ENCODE results near the gene METTL21A. TPM values are rescaled to one million over a fixed set of nuclear protein-coding genes. Genes with fewer than 3 reads are reported as not detected.
"Not testable (repeated sequence)": the region's sequence is repeated elsewhere in the genome, so short reads cannot be mapped to it uniquely, and the experiment has no call there.

Gene METTL21A
- total and polyA plus RNA-seq, 2 of the 13 experiments (the other 11 are each of a cell fraction or from before 2014, with no cell fraction given) = 42.4 to 61.2 TPM

DNA sequence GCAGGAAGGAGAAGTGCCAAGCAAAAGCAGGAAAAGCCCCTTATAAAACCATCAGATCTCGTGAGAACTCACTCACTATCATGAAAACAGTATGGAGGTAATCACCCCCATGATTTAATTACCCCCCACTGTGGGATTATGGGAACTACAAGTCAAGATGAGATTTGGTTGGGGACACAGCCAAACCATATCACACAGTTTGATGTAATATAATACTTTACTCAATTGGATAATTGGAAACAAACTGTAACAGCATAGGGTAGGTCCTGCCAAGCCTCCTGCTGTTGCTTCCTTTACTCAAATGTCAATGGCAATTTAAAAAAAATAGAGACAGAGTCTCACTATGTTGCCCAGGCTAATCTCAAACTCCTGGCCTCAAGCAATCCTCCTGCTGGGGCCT is 15.5 kb upstream of the METTL21A start:
- no peak for TF ChIP-seq NFYB (CRISPR knock-in tag; IDR thresholded peaks at IDR 0.05)
- TF ChIP-seq RARA (CRISPR knock-in tag; IDR thresholded peaks at IDR 0.05) = no peak
- TF ChIP-seq SUZ12 (IDR thresholded peaks at IDR 0.05; ENCODE audit: low read depth, low read length) = no peak
- TF ChIP-seq ELF4 (CRISPR knock-in tag; IDR thresholded peaks at IDR 0.05; ENCODE audit: borderline replicate concordance) = no peak
- TF ChIP-seq NR2F2 (IDR thresholded peaks at IDR 0.05; ENCODE audit: borderline replicate concordance, low read depth) = no peak
- no peak for TF ChIP-seq ZNF224 (CRISPR knock-in tag; IDR thresholded peaks at IDR 0.05)
- H3K4me2 ChIP-seq (ENCODE audit: low read depth, low read length) = no peak overlapping the region
- FAIRE-seq (no peak), ATAC-seq (no peak), DNase-seq (ENCODE audit: low spot score) (no peak)
- H3K27me3 ChIP-seq (ENCODE audit: control insufficient read depth in 1 of 2, insufficient read depth in 2 of 2, low read length in 2 of 2) = peaks cover 0 to 3% of the 10 kb centered on the region in 2 experiments; a peak in 1 of 5 replicates
- no peak overlapping the region for H2AFZ ChIP-seq (ENCODE audit: low read length)
- intact Hi-C loops (cut with micrococcal nuclease; ENCODE audit: unreplicated experiment) (no loop called here), in situ Hi-C loops (cut with HindIII; ENCODE audit: extremely low pct_ligation_motif_present, low pct_unique_long_range_greater_than_20kb) (no loop called here)
- WGBS (ENCODE audit: low lambda C conversion rate) = 6% methylated on average over 1 of the region's 1 CpG
- no peaks in the 10 kb centered on the region for H3K79me2 ChIP-seq (ENCODE audit: insufficient read depth, low read length)
- POLR2A ChIA-PET = no interaction called here
- no peak overlapping the region for H3K4me3 ChIP-seq (replicated peaks in 1 of 3; ENCODE audit: insufficient read depth in 1 of 3, low read depth in 2 of 3, low read length in 3 of 3)
- no peak overlapping the region for H3K27ac ChIP-seq (ENCODE audit: extremely low read length, insufficient read depth, low read length)
- no TSS peak for BruUV-seq (replicated peaks)
- CTCF ChIA-PET (ENCODE audit: low intra/inter-chr PET ratio, low total read pairs) = no interaction called here
- no peak overlapping the region for H3K9ac ChIP-seq (ENCODE audit: insufficient read depth, low read depth, low read length)
- peaks cover 12% of the 10 kb centered on the region; the same call in 1 of the 2 replicates for H3K9me3 ChIP-seq (ENCODE audit: low read length)
- H3K36me3 ChIP-seq (replicated peaks in 1 of 2; ENCODE audit: control insufficient read depth in 1 of 2, insufficient read depth in 2 of 2, low read length in 2 of 2) = no peaks in the 10 kb centered on the region
- no peaks in the 10 kb centered on the region for H4K20me1 ChIP-seq (ENCODE audit: insufficient read depth, low read length)
- H3K4me1 ChIP-seq (ENCODE audit: insufficient read depth, low read length) = no peaks in the 10 kb centered on the region

DNA sequence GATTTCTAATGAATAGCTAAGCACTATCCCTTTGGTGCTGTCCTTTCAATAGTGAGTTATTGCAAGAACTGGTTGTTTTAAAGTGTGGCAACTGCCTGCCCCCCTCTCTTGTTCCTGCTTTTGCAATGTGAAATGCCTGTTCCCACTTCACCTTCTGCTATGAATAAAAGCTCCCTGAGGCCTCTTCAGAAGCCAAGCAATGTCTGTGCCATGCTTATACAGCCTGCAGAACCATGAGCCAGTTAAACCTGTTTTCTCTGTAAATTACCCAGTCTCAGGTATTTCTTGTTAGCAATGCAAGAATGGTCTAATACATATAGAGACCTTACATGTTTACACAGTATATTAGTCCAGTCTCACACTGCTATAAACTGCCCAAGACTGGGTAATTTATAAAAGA is 15.0 kb upstream of the METTL21A start:
- POLR2A ChIA-PET = interaction anchor here (1.1 kb wide), 1 partner anchor 15 kb away, joined by 3 read pairs; the partner anchor contains the start of gene METTL21A
- DNase-seq (ENCODE audit: low spot score) (no peak), FAIRE-seq (no peak), ATAC-seq (no peak)
- TF ChIP-seq SALL2 (CRISPR knock-in tag; IDR thresholded peaks at IDR 0.05) = no peak
- TF ChIP-seq KDM1A (CRISPR knock-in tag; IDR thresholded peaks at IDR 0.05) = no peak
- TF ChIP-seq ZNF850 (CRISPR knock-in tag; conservative IDR thresholded peaks at IDR 0.05) = no peak
- no peak for TF ChIP-seq RCOR2 (CRISPR knock-in tag; IDR thresholded peaks at IDR 0.05)
- TF ChIP-seq ZNF263 (CRISPR knock-in tag; IDR thresholded peaks at IDR 0.05) = no peak
- TF ChIP-seq, protein P1, sequence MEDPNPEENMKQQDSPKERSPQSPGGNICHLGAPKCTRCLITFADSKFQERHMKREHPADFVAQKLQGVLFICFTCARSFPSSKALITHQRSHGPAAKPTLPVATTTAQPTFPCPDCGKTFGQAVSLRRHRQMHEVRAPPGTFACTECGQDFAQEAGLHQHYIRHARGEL (CRISPR knock-in tag; IDR thresholded peaks at IDR 0.05) = no peak
- TF ChIP-seq, protein P2, sequence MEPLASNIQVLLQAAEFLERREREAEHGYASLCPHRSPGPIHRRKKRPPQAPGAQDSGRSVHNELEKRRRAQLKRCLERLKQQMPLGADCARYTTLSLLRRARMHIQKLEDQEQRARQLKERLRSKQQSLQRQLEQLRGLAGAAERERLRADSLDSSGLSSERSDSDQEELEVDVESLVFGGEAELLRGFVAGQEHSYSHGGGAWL (CRISPR knock-in tag; IDR thresholded peaks at IDR 0.05) = no peak
- TF ChIP-seq ESRRA (CRISPR knock-in tag; IDR thresholded peaks at IDR 0.05; ENCODE audit: low read depth) = no peak
- no peak for TF ChIP-seq MAFK (conservative IDR thresholded peaks at IDR 0.05 in 1 of 2, IDR thresholded peaks at IDR 0.05 in 1 of 2; ENCODE audit: low read length in 2 of 2)
- Histone ChIP-seq H3K27me3 (ENCODE audit: control insufficient read depth in 1 of 2, insufficient read depth in 2 of 2, low read length in 2 of 2) (peaks cover 0 to 3% of the 10 kb centered on the region in 2 experiments; a peak in 1 of 5 replicates), H2AFZ (ENCODE audit: low read length) (no peak overlapping the region), H3K36me3 (replicated peaks in 1 of 2; ENCODE audit: control insufficient read depth in 1 of 2, insufficient read depth in 2 of 2, low read length in 2 of 2) (no peaks in the 10 kb centered on the region), H3K27ac (ENCODE audit: extremely low read length, insufficient read depth, low read length) (no peak overlapping the region), H3K79me2 (ENCODE audit: insufficient read depth, low read length) (no peaks in the 10 kb centered on the region), H4K20me1 (ENCODE audit: insufficient read depth, low read length) (no peaks in the 10 kb centered on the region), H3K9me3 (ENCODE audit: low read length) (peaks cover 12% of the 10 kb centered on the region; the same call in 1 of the 2 replicates), H3K4me3 (replicated peaks in 1 of 3; ENCODE audit: insufficient read depth in 1 of 3, low read depth in 2 of 3, low read length in 3 of 3) (no peak overlapping the region), H3K9ac (ENCODE audit: insufficient read depth, low read depth, low read length) (no peak overlapping the region), H3K4me2 (ENCODE audit: low read depth, low read length) (no peak overlapping the region), H3K4me1 (ENCODE audit: insufficient read depth, low read length) (no peaks in the 10 kb centered on the region)
- CTCF ChIA-PET (ENCODE audit: low intra/inter-chr PET ratio, low total read pairs) = no interaction called here
- BruUV-seq (replicated peaks) = no TSS peak
- in situ Hi-C loops (cut with HindIII; ENCODE audit: extremely low pct_ligation_motif_present, low pct_unique_long_range_greater_than_20kb) = no loop called here
- intact Hi-C loops (cut with micrococcal nuclease; ENCODE audit: unreplicated experiment) = no loop called here

DNA sequence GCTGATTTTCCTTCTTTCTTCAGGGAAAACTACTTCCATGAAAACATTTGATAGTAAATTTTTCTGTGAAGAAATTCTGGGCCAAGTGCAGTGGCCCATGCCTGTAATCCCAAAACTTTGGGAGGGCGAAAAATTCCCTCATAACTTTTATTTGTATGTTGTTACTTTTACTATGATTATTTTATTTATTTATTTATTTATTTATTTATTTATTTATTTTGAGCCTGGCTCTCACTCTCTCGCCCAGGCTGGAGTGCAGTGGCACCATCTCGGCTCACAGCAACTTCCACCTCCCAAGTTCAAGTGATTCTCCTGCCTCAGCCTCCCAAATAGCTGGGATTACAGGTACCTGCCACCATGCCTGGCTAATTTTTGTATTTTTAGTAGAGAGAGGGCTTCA is 14.1 kb upstream of the METTL21A start:
- H3K4me1 ChIP-seq (ENCODE audit: insufficient read depth, low read length); H3K9ac ChIP-seq (ENCODE audit: insufficient read depth, low read depth, low read length); H3K79me2 ChIP-seq (ENCODE audit: insufficient read depth, low read length); intact Hi-C loops (cut with micrococcal nuclease; ENCODE audit: unreplicated experiment); in situ Hi-C loops (cut with HindIII; ENCODE audit: extremely low pct_ligation_motif_present, low pct_unique_long_range_greater_than_20kb); H3K27ac ChIP-seq (ENCODE audit: extremely low read length, insufficient read depth, low read length); H3K36me3 ChIP-seq (replicated peaks in 1 of 2; ENCODE audit: control insufficient read depth in 1 of 2, insufficient read depth in 2 of 2, low read length in 2 of 2); ATAC-seq; H3K4me3 ChIP-seq (replicated peaks in 1 of 3; ENCODE audit: insufficient read depth in 1 of 3, low read depth in 2 of 3, low read length in 3 of 3); CTCF ChIA-PET (ENCODE audit: low intra/inter-chr PET ratio, low total read pairs); H2AFZ ChIP-seq (ENCODE audit: low read length); FAIRE-seq; H4K20me1 ChIP-seq (ENCODE audit: insufficient read depth, low read length); DNase-seq (ENCODE audit: low spot score); H3K4me2 ChIP-seq (ENCODE audit: low read depth, low read length); H3K27me3 ChIP-seq (ENCODE audit: control insufficient read depth in 1 of 2, insufficient read depth in 2 of 2, low read length in 2 of 2); BruUV-seq (replicated peaks): not testable (repeated sequence)
- WGBS (ENCODE audit: low lambda C conversion rate) = 36% methylated on average over 3 of the region's 3 CpGs
- peaks cover 12% of the 10 kb centered on the region; the same call in 1 of the 2 replicates for H3K9me3 ChIP-seq (ENCODE audit: low read length)
- POLR2A ChIA-PET = interaction anchor here (1.1 kb wide), 1 partner anchor 14 kb away, joined by 3 read pairs; the partner anchor contains the start of gene METTL21A

Measured in HepG2 (cell line).